ENCODE data around the gene OSCAR. TPM values are rescaled to one million over a fixed set of nuclear protein-coding genes. Genes with fewer than 3 reads are reported as not detected.
"Not testable (repeated sequence)": the region's sequence is repeated elsewhere in the genome, so short reads cannot be mapped to it uniquely, and the experiment has no call there.

Gene OSCAR
- total RNA-seq, 4 donors from 2014 or later = 0.29 to 5.0 (median 1.6) TPM

DNA sequence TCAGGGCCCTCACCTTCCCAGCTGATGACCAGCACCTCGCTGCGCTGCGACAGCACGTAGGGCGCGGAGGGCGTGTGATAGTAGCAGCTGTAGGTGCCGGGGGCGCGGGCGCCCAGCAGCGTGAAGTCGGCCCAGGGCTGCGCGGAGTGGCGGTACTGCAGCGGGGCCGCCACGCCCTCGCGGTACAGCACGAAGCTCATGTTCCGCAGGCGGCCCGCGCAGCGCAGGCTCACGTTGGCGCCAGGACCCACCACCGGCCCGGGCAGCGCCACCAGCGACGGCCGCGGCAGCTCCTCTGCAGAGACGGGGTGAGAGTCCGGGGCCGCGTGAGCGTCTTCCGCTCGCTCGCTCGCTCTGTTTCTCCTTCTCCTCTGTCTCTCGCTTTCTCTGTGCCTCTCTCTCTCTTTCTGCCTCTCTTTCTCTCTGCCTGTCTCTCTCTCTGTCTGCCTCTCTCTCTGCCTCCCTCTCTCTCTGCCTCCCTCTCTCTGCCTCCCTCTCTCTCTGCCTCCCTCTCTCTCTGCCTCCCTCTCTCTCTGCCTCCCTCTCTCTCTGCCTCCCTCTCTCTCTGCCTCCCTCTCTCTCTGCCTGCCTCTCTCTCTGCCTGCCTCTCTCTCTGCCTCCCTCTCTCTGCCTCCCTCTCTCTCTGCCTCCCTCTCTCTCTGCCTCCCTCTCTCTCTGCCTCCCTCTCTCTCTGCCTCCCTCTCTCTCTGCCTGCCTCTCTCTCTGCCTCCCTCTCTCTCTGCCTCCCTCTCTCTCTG lies 4.6 kb downstream of the OSCAR start:
- intact Hi-C loops (cut with DNase I); DNase-seq (ENCODE audit: extremely low spot score); H3K36me3 ChIP-seq; H3K9me3 ChIP-seq: not testable (repeated sequence)
- Histone ChIP-seq H3K4me3 (peak overlapping the region; percentile 45 to 58 (median 50)), H3K27me3 (peaks cover 0 to 28% (median 4%) of the 10 kb centered on the region in 4 donors), H3K27ac (replicated peaks in 1 of 4) (peak overlapping the region in 3 of 4 donors; percentile 13 to 78 (median 23)), H3K4me1 (peaks cover 0 to 19% (median 14%) of the 10 kb centered on the region in 4 donors)
- 0% methylated on average over 18 of the region's 46 CpGs for WGBS
- TF ChIP-seq, protein P1, sequence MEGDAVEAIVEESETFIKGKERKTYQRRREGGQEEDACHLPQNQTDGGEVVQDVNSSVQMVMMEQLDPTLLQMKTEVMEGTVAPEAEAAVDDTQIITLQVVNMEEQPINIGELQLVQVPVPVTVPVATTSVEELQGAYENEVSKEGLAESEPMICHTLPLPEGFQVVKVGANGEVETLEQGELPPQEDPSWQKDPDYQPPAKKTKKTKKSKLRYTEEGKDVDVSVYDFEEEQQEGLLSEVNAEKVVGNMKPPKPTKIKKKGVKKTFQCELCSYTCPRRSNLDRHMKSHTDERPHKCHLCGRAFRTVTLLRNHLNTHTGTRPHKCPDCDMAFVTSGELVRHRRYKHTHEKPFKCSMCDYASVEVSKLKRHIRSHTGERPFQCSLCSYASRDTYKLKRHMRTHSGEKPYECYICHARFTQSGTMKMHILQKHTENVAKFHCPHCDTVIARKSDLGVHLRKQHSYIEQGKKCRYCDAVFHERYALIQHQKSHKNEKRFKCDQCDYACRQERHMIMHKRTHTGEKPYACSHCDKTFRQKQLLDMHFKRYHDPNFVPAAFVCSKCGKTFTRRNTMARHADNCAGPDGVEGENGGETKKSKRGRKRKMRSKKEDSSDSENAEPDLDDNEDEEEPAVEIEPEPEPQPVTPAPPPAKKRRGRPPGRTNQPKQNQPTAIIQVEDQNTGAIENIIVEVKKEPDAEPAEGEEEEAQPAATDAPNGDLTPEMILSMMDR (IDR thresholded peaks at IDR 0.05) = peak in 1 of 3 experiments; percentile 23

- intact Hi-C loops (cut with DNase I) = no loop called here
- peak overlapping the region; percentile 45 to 58 (median 50) for H3K4me3 ChIP-seq
- H3K9me3 ChIP-seq = no peaks in the 10 kb centered on the region
- peak overlapping the region in 1 of 4 donors; percentile 78 for H3K27ac ChIP-seq (replicated peaks in 1 of 4)
- no peak for DNase-seq (ENCODE audit: extremely low spot score)
- H3K36me3 ChIP-seq = no peaks in the 10 kb centered on the region
- no peak for TF ChIP-seq EP300 (IDR thresholded peaks at IDR 0.05)
- WGBS = 58% methylated on average over 12 of the region's 22 CpGs
- H3K4me1 ChIP-seq = peaks cover 0 to 19% (median 14%) of the 10 kb centered on the region in 4 donors
- peaks cover 0 to 36% (median 4%) of the 10 kb centered on the region in 4 donors for H3K27me3 ChIP-seq
Observed at GRCh38 chr19:54095136-54095858, 5.3 kb downstream of the OSCAR start.

- no peak for DNase-seq (ENCODE audit: extremely low spot score)
- Histone ChIP-seq H3K27ac (replicated peaks in 1 of 4) (no peak overlapping the region), H3K27me3 (peaks cover 0 to 43% (median 4%) of the 10 kb centered on the region in 4 donors), H3K36me3 (no peaks in the 10 kb centered on the region), H3K9me3 (no peaks in the 10 kb centered on the region), H3K4me1 (peaks cover 0 to 19% (median 14%) of the 10 kb centered on the region in 4 donors), H3K4me3 (no peak overlapping the region)
- 86% methylated on average over 17 of the region's 17 CpGs for WGBS
- TF ChIP-seq POLR2A (IDR thresholded peaks at IDR 0.05; ENCODE audit: low read depth) = no peak
- TF ChIP-seq, protein P1 (IDR thresholded peaks at IDR 0.05) = no peak
- no peak for TF ChIP-seq EP300 (IDR thresholded peaks at IDR 0.05)
- TF ChIP-seq POLR2AphosphoS5 (IDR thresholded peaks at IDR 0.05) = no peak
- intact Hi-C loops (cut with DNase I) = no loop called here
Observed at GRCh38 chr19:54094426-54095000, 6.1 kb downstream of the OSCAR start.

GRCh38 chr19:54084410-54084809 lies 16.2 kb downstream of the OSCAR start:
- H3K36me3 ChIP-seq = no peaks in the 10 kb centered on the region
- WGBS = 90% methylated on average over 3 of the region's 3 CpGs
- no peak for DNase-seq (ENCODE audit: extremely low spot score)
- TF ChIP-seq, protein P1 (IDR thresholded peaks at IDR 0.05) = no peak
- TF ChIP-seq POLR2A (IDR thresholded peaks at IDR 0.05; ENCODE audit: low read depth) (no peak), POLR2AphosphoS5 (IDR thresholded peaks at IDR 0.05) (no peak), EP300 (IDR thresholded peaks at IDR 0.05) (no peak)
- no peaks in the 10 kb centered on the region for H3K4me1 ChIP-seq
- H3K27ac ChIP-seq (replicated peaks in 1 of 4) = no peak overlapping the region
- intact Hi-C loops (cut with DNase I) = no loop called here
- peaks cover 0 to 21% (median 16%) of the 10 kb centered on the region in 4 donors for H3K9me3 ChIP-seq
- H3K4me3 ChIP-seq = no peak overlapping the region
- peaks cover 0 to 1% (median 0%) of the 10 kb centered on the region in 4 donors for H3K27me3 ChIP-seq

- H3K27me3 ChIP-seq = no peaks in the 10 kb centered on the region
- TF ChIP-seq POLR2AphosphoS5 (IDR thresholded peaks at IDR 0.05) = no peak
- no peak for TF ChIP-seq POLR2A (IDR thresholded peaks at IDR 0.05; ENCODE audit: low read depth)
- TF ChIP-seq, protein P1 (IDR thresholded peaks at IDR 0.05) = no peak
- TF ChIP-seq EP300 (IDR thresholded peaks at IDR 0.05) = no peak
- H3K4me3 ChIP-seq = no peak within 1 kb of the TSS
- DNase-seq (ENCODE audit: extremely low spot score) = no peak
- intact Hi-C loops (cut with DNase I) = no loop called here
- WGBS = 78% methylated on average over 7 of the region's 7 CpGs
- peaks cover 0 to 21% (median 16%) of the 10 kb centered on the region in 4 donors for H3K9me3 ChIP-seq
- no peaks in the 10 kb centered on the region for H3K4me1 ChIP-seq
- H3K27ac ChIP-seq (replicated peaks in 1 of 4) = no peak within 1 kb of the TSS
- no peaks in the 10 kb centered on the region for H3K36me3 ChIP-seq
Observed at GRCh38 chr19:54081032-54081431, 19.6 kb downstream of the OSCAR start, which contains the start of gene TARM1. Gene TARM1 (minus strand): TSS chr19:54081365. CDS start chr19:54081340, 25 bp downstream.

Measured in esophagus muscularis mucosa (tissue), 4 donors.